Stimulated activated naive CD4-positive, alpha-beta T cell treated with Interleukin-2 at 50 U/mL for 16 hours (primary cell): ENCODE data around the gene FAM161B.
"Not testable (repeated sequence)": the region's sequence is repeated elsewhere in the genome, so short reads cannot be mapped to it uniquely, and the experiment has no call there.

Experiments
- DNase-seq: peaks from one replicate; lab custom pipeline; 2025; lab: John Stamatoyannopoulos, UW

FAM161B gene

DNA sequence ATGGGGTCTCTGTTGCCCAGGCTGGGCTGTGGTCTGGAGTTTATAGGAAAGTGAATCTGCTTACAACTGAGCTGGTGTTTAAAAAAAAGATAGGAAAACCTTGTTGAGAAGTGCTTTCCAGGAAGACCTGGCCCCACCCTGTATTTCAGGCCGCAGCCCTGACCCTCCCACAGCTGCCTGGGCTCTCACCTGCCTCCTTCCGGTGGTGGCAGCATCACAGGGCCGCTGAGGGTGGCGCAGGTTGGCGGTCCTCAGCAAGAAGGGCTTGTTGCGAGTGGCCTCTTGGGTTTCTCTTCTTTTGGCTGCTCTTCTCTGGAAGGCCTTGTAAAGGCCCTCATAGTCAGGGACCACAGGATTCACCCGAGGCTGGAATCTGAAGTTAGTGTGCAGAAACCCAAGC lies 7.7 kb downstream of the FAM161B start:
- DNase-seq = no peak

DNA sequence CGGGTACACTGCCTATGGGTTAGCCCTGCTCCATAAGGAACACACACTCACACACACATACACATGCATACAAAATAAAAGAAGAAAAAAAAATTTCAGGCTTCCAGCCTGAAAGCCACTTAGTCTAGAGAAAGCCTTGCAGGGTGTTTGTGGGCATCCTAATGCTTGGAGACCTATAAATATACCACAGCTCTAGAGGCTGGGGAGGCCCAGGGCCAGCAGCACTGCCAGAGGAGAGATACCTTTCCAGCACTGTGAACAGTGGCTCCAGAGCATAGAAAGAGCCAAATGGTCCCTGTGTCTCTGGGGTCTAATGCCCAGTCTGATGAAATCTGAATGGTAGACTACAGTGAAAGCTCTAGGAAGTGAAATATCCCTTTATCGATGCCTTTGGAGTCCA lies 12.9 kb downstream of the FAM161B start:
- no peak for DNase-seq

DNA sequence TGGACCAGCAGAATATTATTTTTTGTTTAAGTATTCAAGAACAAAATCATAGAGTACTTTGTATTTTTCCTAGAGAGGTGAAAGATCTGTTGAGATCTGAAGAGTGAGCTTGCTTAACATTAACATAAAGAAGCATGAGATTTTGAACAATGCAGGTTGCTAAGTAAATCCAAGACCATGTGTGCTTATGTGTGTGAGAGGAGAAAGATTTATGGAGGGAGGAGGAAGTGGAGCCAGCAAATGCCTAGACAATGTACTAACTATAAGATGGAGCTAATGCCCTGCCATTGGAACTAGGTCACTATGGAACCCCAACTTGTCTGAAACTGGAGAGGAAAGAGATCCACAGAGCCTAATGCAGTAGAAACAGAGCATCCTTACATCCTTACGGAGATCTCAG lies 13.3 kb downstream of the FAM161B start:
- no peak for DNase-seq

DNA sequence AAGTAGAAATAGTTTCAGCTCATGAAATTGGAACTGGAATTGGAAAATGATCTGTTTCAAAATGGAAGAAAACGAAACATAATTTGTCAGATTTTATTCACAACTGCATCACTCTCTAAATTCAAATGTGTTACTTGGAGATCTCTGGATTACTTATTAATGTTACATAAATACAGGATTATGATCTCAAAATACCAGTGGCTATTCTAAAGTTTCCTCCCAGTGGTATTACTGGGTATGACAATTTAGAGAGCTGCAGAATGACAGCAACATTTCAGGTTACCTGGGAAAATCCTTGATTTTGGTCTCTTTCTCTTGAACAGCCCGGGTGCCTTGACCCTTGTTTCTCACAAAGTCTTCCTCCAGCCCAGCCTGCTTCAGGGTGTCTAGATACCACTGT lies 14.2 kb downstream of the FAM161B start:
- no peak for DNase-seq

DNA sequence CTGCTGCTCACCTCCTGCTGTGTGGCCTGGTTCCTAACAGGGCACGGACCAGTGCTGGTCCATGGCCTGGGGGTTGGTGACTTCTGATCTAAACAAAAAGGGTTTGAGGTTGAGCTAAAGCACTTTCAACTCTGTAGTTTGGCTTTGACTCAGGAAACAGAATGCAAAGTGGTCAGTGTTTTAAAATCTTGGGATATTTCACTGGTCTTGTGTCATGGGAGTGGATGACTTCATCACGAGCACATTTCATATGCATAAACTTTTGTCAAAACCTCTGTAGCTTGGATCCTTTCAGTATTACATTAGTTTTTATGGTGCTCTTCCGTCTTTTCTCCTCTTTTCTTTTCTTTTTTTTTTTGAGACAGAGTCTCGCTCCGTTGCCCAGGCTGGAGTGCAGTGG lies 25.6 kb downstream of the FAM161B start:
- DNase-seq = no peak

DNA sequence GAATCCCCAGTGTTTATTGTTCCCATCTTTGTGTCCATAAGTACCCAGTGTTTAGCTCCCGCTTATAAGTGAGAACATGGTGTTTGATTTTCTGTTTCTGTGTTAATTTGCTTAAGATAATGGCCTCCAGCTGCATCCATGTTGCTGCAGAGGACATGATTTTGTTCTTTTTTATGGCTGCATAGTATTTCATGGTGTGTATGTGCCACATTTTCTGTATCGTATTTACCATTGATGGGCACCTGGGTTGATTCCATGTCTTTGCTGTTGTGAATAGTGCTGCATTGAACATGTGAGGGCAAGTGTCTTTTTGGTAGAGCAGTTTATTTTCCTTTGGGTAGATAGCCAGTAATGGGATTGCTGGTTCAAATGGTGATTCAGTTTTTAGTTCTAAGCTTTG lies 30.4 kb downstream of the FAM161B start:
- not testable (repeated sequence) for DNase-seq

DNA sequence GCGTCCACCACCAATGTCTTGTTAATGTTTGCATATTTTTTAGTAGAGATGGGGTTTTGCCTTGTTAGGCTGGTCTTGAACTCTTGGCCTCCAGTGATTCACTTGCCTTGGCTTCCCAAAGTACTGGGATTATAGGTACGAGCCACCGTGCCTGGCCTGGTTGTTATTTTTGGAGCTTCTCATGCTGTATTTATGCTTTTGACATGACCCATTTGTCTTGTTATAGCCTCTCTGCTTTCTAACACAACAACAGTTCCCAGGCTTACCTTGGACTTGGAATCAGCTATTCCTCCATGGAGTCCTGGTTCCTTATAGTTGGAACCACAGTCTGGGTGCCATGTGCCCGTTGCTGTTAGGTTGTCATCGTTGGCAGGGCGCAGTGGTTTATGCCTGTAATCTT lies 33.6 kb downstream of the FAM161B start:
- no peak for DNase-seq

- no peak for DNase-seq
Measured at GRCh38 chr14:73913256-73913655, 36.6 kb downstream of the FAM161B start.

DNA sequence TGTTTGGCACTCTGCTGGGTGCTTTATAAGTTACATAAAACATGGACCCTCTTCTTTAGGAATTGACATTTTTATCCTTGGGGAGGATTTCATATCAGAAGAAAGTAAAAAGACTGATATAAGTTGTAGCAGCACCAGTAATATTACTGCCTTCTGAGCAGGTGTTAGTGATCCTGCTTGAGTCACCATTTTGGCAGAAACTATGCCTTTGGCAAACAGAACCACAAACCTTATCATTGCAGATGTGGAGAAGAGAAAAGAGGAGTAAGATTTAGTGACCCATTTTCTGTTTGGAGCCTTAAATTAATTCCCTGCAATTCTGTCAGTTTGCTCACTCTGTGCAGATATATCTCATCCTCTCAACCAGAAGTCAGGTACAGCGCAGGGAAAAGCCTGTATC lies 40.2 kb downstream of the FAM161B start:
- no peak for DNase-seq

GRCh38 chr14:73903028-73903427 lies 46.9 kb downstream of the FAM161B start:
- no peak for DNase-seq

- DNase-seq = no peak
Measured at GRCh38 chr14:73896521-73896920, 53.4 kb downstream of the FAM161B start.

DNA sequence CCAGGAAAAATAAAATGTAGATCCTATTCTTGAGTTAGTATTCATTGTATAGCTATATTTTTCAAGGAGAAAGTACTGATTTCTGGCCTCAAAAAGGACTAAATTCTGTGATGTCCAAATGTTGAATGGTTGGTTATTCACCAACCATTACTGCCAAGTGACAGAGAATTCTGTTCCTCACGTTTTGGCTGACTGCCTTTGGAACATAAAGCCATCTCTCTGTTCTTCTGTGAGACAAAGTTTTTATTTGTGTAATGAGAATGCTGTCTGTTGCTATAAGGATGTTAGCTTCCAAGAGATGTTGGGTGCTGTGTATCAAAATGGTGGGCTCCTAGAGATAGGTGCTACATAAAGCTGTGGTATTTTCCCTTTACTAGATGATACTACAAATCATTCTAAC lies 54.0 kb downstream of the FAM161B start:
- DNase-seq = no peak

DNA sequence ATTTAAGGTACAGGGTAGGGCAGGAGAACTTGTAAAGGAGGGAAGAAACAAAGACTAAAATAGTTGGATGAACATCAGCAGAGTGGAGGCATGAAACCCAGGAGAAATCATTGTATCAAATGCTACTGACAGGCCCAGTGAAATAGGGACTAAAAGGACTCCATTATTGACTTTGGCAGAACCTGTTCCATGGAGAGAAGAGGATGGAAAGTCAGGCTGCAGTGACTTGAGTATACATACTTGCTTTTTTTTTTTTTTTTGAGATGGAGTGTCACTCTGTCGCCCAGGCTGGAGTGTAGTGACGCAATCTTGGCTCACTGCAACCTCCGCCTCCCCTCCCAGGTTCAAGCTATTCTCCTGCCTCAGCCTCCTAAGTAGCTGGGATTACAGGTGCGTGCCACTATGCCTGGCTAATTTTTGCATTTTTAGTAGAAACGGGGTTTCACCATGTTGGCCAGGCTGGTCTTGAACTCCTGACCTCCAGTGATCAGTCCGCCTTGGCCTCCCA lies 55.7 kb downstream of the FAM161B start:
- not testable (repeated sequence) for DNase-seq

- no peak for DNase-seq
Measured at GRCh38 chr14:73889376-73889775, 60.5 kb downstream of the FAM161B start.

GRCh38 chr14:73888971-73889370 lies 60.9 kb downstream of the FAM161B start:
- DNase-seq = no peak

GRCh38 chr14:73888460-73888725 lies 61.5 kb downstream of the FAM161B start:
- no peak for DNase-seq

GRCh38 chr14:73887694-73888459 lies 62.0 kb downstream of the FAM161B start:
- no peak for DNase-seq

DNA sequence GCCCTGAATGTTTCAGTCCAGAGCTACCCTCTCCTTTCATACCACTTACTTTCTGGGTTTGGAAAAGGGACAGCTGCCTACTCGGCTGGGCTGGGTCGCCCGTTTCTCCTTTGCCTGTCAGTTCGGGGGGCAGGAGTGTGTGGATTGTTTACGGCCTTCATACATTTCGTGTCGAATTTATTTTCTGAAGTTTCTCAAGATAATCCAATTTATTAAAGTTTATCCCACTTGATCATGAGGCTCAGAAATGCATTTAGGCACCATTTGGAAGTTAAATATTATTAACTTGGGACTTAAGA lies 62.6 kb downstream of the FAM161B start:
- no peak for DNase-seq

GRCh38 chr14:73886449-73887317 lies 63.2 kb downstream of the FAM161B start, which contains the start of gene ZNF410:
TSS of gene ZNF410 (plus strand) at chr14:73886859. CDS start at chr14:73892176, 5,317 bp downstream.
- peak; percentile 93 for DNase-seq

DNA sequence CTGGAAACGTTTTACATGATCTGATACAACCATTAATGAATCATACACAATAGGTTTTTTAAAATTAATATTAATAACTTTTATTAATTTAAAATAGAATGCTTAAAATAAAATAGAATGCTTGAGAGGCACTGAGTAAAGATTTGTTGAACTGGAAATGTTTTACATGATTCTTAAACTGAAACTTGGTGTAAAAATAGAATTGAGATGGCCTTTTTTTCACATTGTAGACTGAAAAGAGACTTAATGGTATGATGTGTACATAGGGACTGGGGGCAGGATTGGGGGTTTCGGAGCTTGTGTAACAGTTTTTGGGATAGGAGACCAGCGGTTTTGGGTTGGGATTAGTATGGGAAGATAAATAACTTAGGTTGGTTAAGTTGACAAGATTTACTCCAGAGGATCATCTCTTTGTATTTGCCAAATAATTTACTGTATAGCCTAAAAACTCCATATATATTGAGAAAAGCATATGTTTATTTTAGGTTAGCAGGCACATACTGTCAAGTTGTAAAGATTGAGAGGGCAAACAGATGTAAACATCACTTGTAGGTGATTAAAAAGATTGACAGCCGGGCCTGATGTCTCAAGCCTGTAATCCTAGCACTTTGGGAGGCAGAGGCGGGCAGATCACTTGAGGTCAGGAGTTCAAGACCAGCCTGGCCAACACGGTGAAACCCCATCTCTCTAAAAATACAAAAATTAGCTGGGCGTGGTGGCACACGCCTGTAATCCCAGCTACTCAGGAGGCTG lies 65.3 kb downstream of the FAM161B start:
- DNase-seq = no peak
